Fibroblast of the aortic adventitia (primary cell): ENCODE data around the gene MLIP. TPM values are rescaled to one million over a fixed set of nuclear protein-coding genes. Genes with fewer than 3 reads are reported as not detected.

Source experiments
- DNase-seq: peaks from one replicate; pipeline ENCODE4 v3.0.0-alpha.2; 2010; ENCODE audit warnings: low read depth
- H3K4me3 ChIP-seq: 2 replicates; pipeline ENCODE4 v1.5.1; 2011; ENCODE audit warnings: low read depth, mild to moderate bottlenecking, control low read depth, low read length, moderate library complexity
- CTCF ChIP-seq: IDR thresholded peaks from 2 replicates; pipeline ENCODE4 v1.5.1; 2011; ENCODE audit warnings: mild to moderate bottlenecking, low read length, control low read depth, inconsistent platforms; ENCODE audit not compliant: insufficient read depth
- total RNA-seq: library from RNA; depleted of rRNA; stranded (reverse); fragments of >200 nt; gene quantifications from 2 replicates; pipeline ENCODE4 v1.2.3, GENCODE V29; 2012; ENCODE audit warnings: low replicate concordance

MLIP gene
- total RNA-seq, 1 donor = not detected

GRCh38 chr6:54135665-54136369 is 24.6 kb downstream of the MLIP start:
- no peak for TF ChIP-seq CTCF
- H3K4me3 ChIP-seq = no peak overlapping the region
- peak; percentile 63 for DNase-seq

- H3K4me3 ChIP-seq = no peak overlapping the region
- no peak for DNase-seq
- TF ChIP-seq CTCF = no peak
Measured at GRCh38 chr6:54138795-54139194, 27.6 kb downstream of the MLIP start.

- DNase-seq = no peak
- TF ChIP-seq CTCF = no peak
- no peak overlapping the region for H3K4me3 ChIP-seq
Measured at GRCh38 chr6:54140811-54141210, 29.6 kb downstream of the MLIP start.

- no peak for DNase-seq
- no peak overlapping the region for H3K4me3 ChIP-seq
- no peak for TF ChIP-seq CTCF
Measured at GRCh38 chr6:54142889-54143519, 31.8 kb downstream of the MLIP start.

GRCh38 chr6:54151861-54152260 is 40.6 kb downstream of the MLIP start:
- TF ChIP-seq CTCF = no peak
- DNase-seq = no peak
- H3K4me3 ChIP-seq = no peak overlapping the region

GRCh38 chr6:54156650-54157250 is 45.5 kb downstream of the MLIP start:
- no peak overlapping the region for H3K4me3 ChIP-seq
- no peak for TF ChIP-seq CTCF
- no peak for DNase-seq
